OCI-LY1 (cell line): Measurements from ENCODE around the gene ARHGEF4.

ENCODE experiments used
- CTCF ChIP-seq: fragments of 200-600 bp; sonication (generic), shearing (Covaris generic); IDR thresholded peaks from 2 replicates; pipeline ENCODE4 v1.5.1; 2017; ENCODE audit warnings: mild to moderate bottlenecking, antibody characterized with exemption, low read length, moderate library complexity, mixed read lengths
- EZH2 ChIP-seq: fragments of 200-600 bp; sonication (generic), shearing (Covaris generic); IDR thresholded peaks from 2 replicates; pipeline ENCODE4 v1.8.0; 2017; ENCODE audit warnings: borderline replicate concordance, mixed run types, mild to moderate bottlenecking, antibody characterized with exemption, low read length, moderate library complexity, mixed read lengths

DNA sequence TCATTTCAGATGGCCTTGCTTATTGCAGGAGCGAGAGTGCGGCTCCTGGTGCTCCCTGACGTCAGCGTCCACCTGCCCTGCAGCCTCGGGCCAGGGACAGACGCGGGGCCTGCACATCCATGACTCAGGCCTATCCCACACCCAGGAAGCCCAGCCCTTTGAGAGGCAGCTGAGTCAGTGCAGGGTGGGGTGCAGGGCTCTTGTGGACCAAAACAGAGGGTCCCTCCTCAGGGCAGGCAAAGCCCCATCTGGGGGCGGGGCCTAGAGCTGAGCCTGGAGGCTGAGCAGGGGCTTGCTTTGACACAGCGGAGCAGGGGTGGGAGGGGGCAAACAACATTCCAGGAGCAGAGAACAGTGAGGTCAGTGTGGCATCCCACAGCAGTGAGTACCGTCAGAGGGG lies 7.7 kb upstream of the ARHGEF4 start:
- TF ChIP-seq CTCF (no peak), EZH2 (no peak)
